Mesendoderm (in vitro differentiated cells): Measurements from ENCODE around the gene MIAT.

Source experiments
- DNase-seq: peaks from one replicate; pipeline ENCODE4 v3.0.0; 2013
- H2AK5ac ChIP-seq: 2 replicates; pipeline ENCODE4 v1.6.1; 2013; ENCODE audit warnings: low read length, inconsistent platforms
- H2BK120ac ChIP-seq: 2 replicates; pipeline ENCODE4 v1.6.1; 2013; ENCODE audit warnings: low read depth, mild to moderate bottlenecking, low read length, moderate library complexity, mixed read lengths
- H2BK15ac ChIP-seq: replicated peaks from 2 replicates; pipeline ENCODE4 v1.6.1; 2013; ENCODE audit warnings: low read depth, mild to moderate bottlenecking, moderate library complexity
- H2BK5ac ChIP-seq: 2 replicates; pipeline ENCODE4 v1.6.1; 2013; ENCODE audit warnings: low read length, inconsistent platforms
- H3K18ac ChIP-seq: 2 replicates; pipeline ENCODE4 v1.6.1; 2013; ENCODE audit warnings: mild to moderate bottlenecking, low read length, mixed read lengths
- H3K23ac ChIP-seq: one replicate; pipeline ENCODE4 v1.6.1; 2013; ENCODE audit warnings: low read length
- H3K27ac ChIP-seq: 2 replicates; pipeline ENCODE4 v1.5.1; 2013; ENCODE audit warnings: low read depth, mild to moderate bottlenecking, inconsistent platforms, low read length, moderate library complexity
- H3K27me3 ChIP-seq: 2 replicates; pipeline ENCODE4 v1.6.1; 2013; ENCODE audit warnings: low read length, control low read depth, mild to moderate bottlenecking, inconsistent platforms; ENCODE audit not compliant: insufficient read depth, poor library complexity
- H3K36me3 ChIP-seq: 2 replicates; pipeline ENCODE4 v1.6.1; 2013; ENCODE audit warnings: low read length, inconsistent platforms; ENCODE audit not compliant: control insufficient read depth, insufficient read depth
- H3K4ac ChIP-seq: one replicate; pipeline ENCODE4 v1.6.1; 2013; ENCODE audit warnings: low read depth, mild to moderate bottlenecking, low read length, moderate library complexity
- H3K4me1 ChIP-seq: 2 replicates; pipeline ENCODE4 v1.6.1; 2013; ENCODE audit warnings: low read depth, low read length, inconsistent platforms; ENCODE audit not compliant: control insufficient read depth
- H3K4me2 ChIP-seq: 2 replicates; pipeline ENCODE4 v1.6.1; 2013; ENCODE audit warnings: low read length
- H3K4me3 ChIP-seq: 2 replicates; pipeline ENCODE4 v1.5.1; 2013; ENCODE audit warnings: mild to moderate bottlenecking, low read length
- H3K56ac ChIP-seq: one replicate; pipeline ENCODE4 v1.6.1; 2013; ENCODE audit warnings: low read length
- H3K79me1 ChIP-seq: 2 replicates; pipeline ENCODE4 v1.6.1; 2013; ENCODE audit warnings: low read length, inconsistent platforms
- H3K79me2 ChIP-seq: 2 replicates; pipeline ENCODE4 v1.6.1; 2013; ENCODE audit warnings: mild to moderate bottlenecking, low read length; ENCODE audit not compliant: control insufficient read depth, insufficient read depth
- H3K9ac ChIP-seq: 2 replicates; pipeline ENCODE4 v1.6.1; 2013; ENCODE audit warnings: low read length, inconsistent platforms
- H4K5ac ChIP-seq: one replicate; pipeline ENCODE4 v1.6.1; 2013; ENCODE audit warnings: low read length
- H4K8ac ChIP-seq: one replicate; pipeline ENCODE4 v1.6.1; 2013; ENCODE audit warnings: low read depth, mild to moderate bottlenecking, control low read depth, low read length, moderate library complexity
- WGBS: extraction: QIAGEN DNeasy Blood & Tissue Kit; methylation state at CpG from one replicate; pipeline ENCODE4 v1.1.7; 2013; ENCODE audit warnings: low lambda C conversion rate, missing lambda C conversion rate; ENCODE audit not compliant: insufficient coverage; ENCODE audit errors: extremely low coverage; 5-methylcytosine and 5-hydroxymethylcytosine counted together

Gene MIAT

GRCh38 chr22:26663374-26663923 is 6.1 kb downstream of the MIAT start:
- H4K8ac ChIP-seq: no peak overlapping the region
- no peak overlapping the region for H3K4me2 ChIP-seq
- WGBS: no CpG with 5 or more reads among the region's 9 CpGs
- no peak for DNase-seq
- no peak overlapping the region for H3K9ac ChIP-seq
- H2BK15ac ChIP-seq: no peak overlapping the region
- H3K79me2 ChIP-seq: peaks cover 16% of the 10 kb centered on the region
- no peak overlapping the region for H3K23ac ChIP-seq
- no peak overlapping the region for H3K56ac ChIP-seq
- H2BK5ac ChIP-seq: no peak overlapping the region
- H4K5ac ChIP-seq: no peak overlapping the region
- no peaks in the 10 kb centered on the region for H3K36me3 ChIP-seq
- no peaks in the 10 kb centered on the region for H3K79me1 ChIP-seq
- H2AK5ac ChIP-seq: no peak overlapping the region
- H3K27ac ChIP-seq: no peak overlapping the region
- H3K4ac ChIP-seq: no peak overlapping the region
- no peak overlapping the region for H3K4me3 ChIP-seq
- no peak overlapping the region for H3K18ac ChIP-seq
- H3K27me3 ChIP-seq: no peaks in the 10 kb centered on the region
- H2BK120ac ChIP-seq: no peak overlapping the region
- peaks cover 5% of the 10 kb centered on the region for H3K4me1 ChIP-seq

GRCh38 chr22:26665813-26666231 is 8.4 kb downstream of the MIAT start:
- no peaks in the 10 kb centered on the region for H3K79me1 ChIP-seq
- no CpG with 5 or more reads among the region's 4 CpGs for WGBS
- no peak overlapping the region for H3K27ac ChIP-seq
- H3K4ac ChIP-seq: no peak overlapping the region
- no peaks in the 10 kb centered on the region for H3K27me3 ChIP-seq
- H3K18ac ChIP-seq: no peak overlapping the region
- H3K23ac ChIP-seq: no peak overlapping the region
- no peaks in the 10 kb centered on the region for H3K36me3 ChIP-seq
- H3K4me3 ChIP-seq: no peak overlapping the region
- H3K9ac ChIP-seq: no peak overlapping the region
- H3K4me1 ChIP-seq: peaks cover 5% of the 10 kb centered on the region
- no peak overlapping the region for H3K4me2 ChIP-seq
- H2BK5ac ChIP-seq: no peak overlapping the region
- no peak overlapping the region for H4K5ac ChIP-seq
- no peak for DNase-seq
- H3K56ac ChIP-seq: no peak overlapping the region
- H3K79me2 ChIP-seq: peaks cover 11% of the 10 kb centered on the region
- H2BK15ac ChIP-seq: no peak overlapping the region
- no peak overlapping the region for H2AK5ac ChIP-seq
- no peak overlapping the region for H4K8ac ChIP-seq
- no peak overlapping the region for H2BK120ac ChIP-seq

GRCh38 chr22:26667140-26667539 is 9.8 kb downstream of the MIAT start:
- Histone ChIP-seq H3K27me3 (no peaks in the 10 kb centered on the region), H4K8ac (no peak overlapping the region), H3K4me3 (no peak overlapping the region), H2BK15ac (no peak overlapping the region), H2BK120ac (no peak overlapping the region), H3K23ac (no peak overlapping the region), H3K27ac (no peak overlapping the region), H3K56ac (no peak overlapping the region), H4K5ac (no peak overlapping the region), H3K79me2 (peaks cover 3% of the 10 kb centered on the region), H2BK5ac (no peak overlapping the region), H3K18ac (no peak overlapping the region), H2AK5ac (no peak overlapping the region), H3K9ac (no peak overlapping the region), H3K36me3 (no peaks in the 10 kb centered on the region), H3K4me2 (no peak overlapping the region), H3K79me1 (no peaks in the 10 kb centered on the region), H3K4ac (no peak overlapping the region), H3K4me1 (peaks cover 1% of the 10 kb centered on the region)
- no CpG with 5 or more reads among the region's 13 CpGs for WGBS
- no peak for DNase-seq

GRCh38 chr22:26669060-26669481 is 11.7 kb downstream of the MIAT start:
- no peak overlapping the region for H3K18ac ChIP-seq
- DNase-seq: peak; percentile 84
- no peak overlapping the region for H3K56ac ChIP-seq
- H2AK5ac ChIP-seq: no peak overlapping the region
- no peak overlapping the region for H3K23ac ChIP-seq
- H3K79me1 ChIP-seq: peaks cover under 1% of the 10 kb centered on the region
- peaks cover 9% of the 10 kb centered on the region for H3K4me1 ChIP-seq
- no peak overlapping the region for H3K4me3 ChIP-seq
- no peak overlapping the region for H2BK5ac ChIP-seq
- no peak overlapping the region for H4K8ac ChIP-seq
- no peak overlapping the region for H4K5ac ChIP-seq
- no CpG with 5 or more reads among the region's 2 CpGs for WGBS
- H3K4ac ChIP-seq: no peak overlapping the region
- H3K36me3 ChIP-seq: no peaks in the 10 kb centered on the region
- H2BK120ac ChIP-seq: no peak overlapping the region
- no peak overlapping the region for H2BK15ac ChIP-seq
- no peaks in the 10 kb centered on the region for H3K27me3 ChIP-seq
- no peak overlapping the region for H3K27ac ChIP-seq
- no peak overlapping the region for H3K9ac ChIP-seq
- no peak overlapping the region for H3K4me2 ChIP-seq
- H3K79me2 ChIP-seq: no peaks in the 10 kb centered on the region

- peaks cover 8% of the 10 kb centered on the region for H3K4me1 ChIP-seq
- no peak overlapping the region for H3K4me3 ChIP-seq
- no peaks in the 10 kb centered on the region for H3K27me3 ChIP-seq
- peaks cover 5% of the 10 kb centered on the region for H3K79me1 ChIP-seq
- H3K36me3 ChIP-seq: no peaks in the 10 kb centered on the region
- no peak overlapping the region for H3K4ac ChIP-seq
- no peak overlapping the region for H3K27ac ChIP-seq
- no peaks in the 10 kb centered on the region for H3K79me2 ChIP-seq
- no peak overlapping the region for H4K5ac ChIP-seq
- H2BK15ac ChIP-seq: no peak overlapping the region
- H3K9ac ChIP-seq: no peak overlapping the region
- H3K4me2 ChIP-seq: no peak overlapping the region
- H3K23ac ChIP-seq: no peak overlapping the region
- H2BK120ac ChIP-seq: no peak overlapping the region
- no peak overlapping the region for H2BK5ac ChIP-seq
- no peak overlapping the region for H4K8ac ChIP-seq
- no peak for DNase-seq
- WGBS: no CpG with 5 or more reads among the region's 4 CpGs
- H2AK5ac ChIP-seq: no peak overlapping the region
- H3K18ac ChIP-seq: no peak overlapping the region
- H3K56ac ChIP-seq: no peak overlapping the region
Measured at GRCh38 chr22:26670459-26670858, 13.1 kb downstream of the MIAT start.
